Hematopoietic multipotent progenitor cell treated with erythropoietin and hydrocortisone succinate and interleukin-3 and kit ligand, for 8 days (in vitro differentiated cells): ENCODE measurements around the gene PLA2G5.
A peak's percentile ranks its signal among the peaks of the same experiment; 100 is the strongest.
"Not testable (repeated sequence)": the region's sequence is repeated elsewhere in the genome, so short reads cannot be mapped to it uniquely, and the experiment has no call there.

Source experiments
- DNase-seq: peaks from one replicate; pipeline ENCODE4 v3.0.0-alpha.2; 2015

Gene PLA2G5

GRCh38 chr1:20123722-20124455 is 53.9 kb downstream of the PLA2G5 start:
- DNase-seq, result no peak

- DNase-seq, result peak; percentile 87
Measured at GRCh38 chr1:20124456-20125057, 54.6 kb downstream of the PLA2G5 start.

- DNase-seq, result no peak
Measured at GRCh38 chr1:20125100-20125499, 55.1 kb downstream of the PLA2G5 start.

GRCh38 chr1:20126041-20126805 is 56.2 kb downstream of the PLA2G5 start:
- DNase-seq, result no peak

- DNase-seq, result no peak
Measured at GRCh38 chr1:20126806-20127440, 56.9 kb downstream of the PLA2G5 start.

- DNase-seq, result not testable (repeated sequence)
Measured at GRCh38 chr1:20130518-20130917, 60.5 kb downstream of the PLA2G5 start.

GRCh38 chr1:20134995-20135394 is 65.0 kb downstream of the PLA2G5 start:
- no peak for DNase-seq

- no peak for DNase-seq
Measured at GRCh38 chr1:20136249-20136648, 66.3 kb downstream of the PLA2G5 start.

- no peak for DNase-seq
Measured at GRCh38 chr1:20137055-20137454, 67.1 kb downstream of the PLA2G5 start.

GRCh38 chr1:20137604-20138003 is 67.6 kb downstream of the PLA2G5 start:
- DNase-seq, result no peak

GRCh38 chr1:20138346-20138745 is 68.4 kb downstream of the PLA2G5 start:
- DNase-seq, result no peak

- no peak for DNase-seq
Measured at GRCh38 chr1:20138961-20139550, 69.1 kb downstream of the PLA2G5 start, which contains the start of gene PLA2G2F. PLA2G2F (plus strand) TSS chr1:20139323; CDS start chr1:20139428, 105 bp downstream.

- no peak for DNase-seq
Measured at GRCh38 chr1:20139776-20140612, 70.0 kb downstream of the PLA2G5 start.

- no peak for DNase-seq
Measured at GRCh38 chr1:20141001-20141400, 71.0 kb downstream of the PLA2G5 start.

GRCh38 chr1:20141466-20141865 is 71.5 kb downstream of the PLA2G5 start:
- no peak for DNase-seq
